HAP-1 (cell line): ENCODE data around the gene C10orf53.

Experiments used
- DNase-seq, 2 experiments: peaks; one replicate each; pipeline ENCODE4 v3.0.0-alpha.2; 2016 to 2020; ENCODE audit warnings: low spot score in 2 of 2
- H3K27me3 ChIP-seq: fragments of 250-450 bp; sonication (Bioruptor Pico); 2 replicates; pipeline ENCODE4 v1.5.1; 2020; ENCODE audit warnings: low read depth, mild to moderate bottlenecking, moderate library complexity
- H3K36me3 ChIP-seq: fragments of 250-450 bp; sonication (Bioruptor Pico); replicated peaks from 2 replicates; pipeline ENCODE4 v1.5.1; 2020; ENCODE audit warnings: mild to moderate bottlenecking
- H3K4me1 ChIP-seq: fragments of 250-450 bp; sonication (Bioruptor Pico); 2 replicates; pipeline ENCODE4 v1.5.1; 2020; ENCODE audit warnings: mild to moderate bottlenecking
- H3K4me3 ChIP-seq: fragments of 250-450 bp; sonication (Bioruptor Pico); 2 replicates; pipeline ENCODE4 v1.5.1; 2020; ENCODE audit warnings: mild to moderate bottlenecking, moderate library complexity
- H3K9me3 ChIP-seq: fragments of 250-450 bp; sonication (Bioruptor Pico); 2 replicates; pipeline ENCODE4 v1.5.1; 2020; ENCODE audit warnings: mild to moderate bottlenecking, moderate library complexity
- in situ Hi-C: fragments of 300-500 bp; cut with MboI; formaldehyde crosslinking; loops from 3 replicates; pipeline ENCODE4 v1.14.3; 2020; ENCODE audit warnings: low sequenced_read_pairs, inconsistent platforms, mixed read lengths

Gene C10orf53

DNA sequence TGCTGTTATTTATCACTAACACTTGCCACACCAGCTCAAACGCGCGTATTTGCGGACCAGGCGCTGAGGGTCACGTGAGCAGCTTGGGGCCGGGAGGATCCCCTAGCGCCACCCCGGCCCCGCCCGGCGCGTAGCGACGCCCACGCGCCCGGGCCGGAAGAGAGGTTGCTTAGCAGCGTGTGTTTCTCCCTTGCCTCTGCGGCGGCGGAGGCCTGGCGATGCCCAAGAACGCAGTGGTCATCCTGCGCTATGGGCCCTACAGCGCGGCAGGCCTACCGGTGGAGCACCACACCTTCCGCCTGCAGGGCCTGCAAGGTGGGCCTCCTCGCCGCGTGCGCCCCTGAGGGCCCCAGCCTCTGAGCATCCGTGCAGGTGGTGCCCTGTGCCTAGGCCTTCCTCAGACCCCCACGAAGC, at the start of gene C10orf53:
Gene C10orf53, plus strand, starts transcription at position 172 of the 414 bp plus-strand sequence. Its CDS starts 47 bp downstream, at position 219.
- Histone ChIP-seq H3K4me3 (no peak within 1 kb of the TSS), H3K4me1 (peaks cover 4% of the 10 kb centered on the region; the same call in 1 of the 2 replicates), H3K36me3 (no peaks in the 10 kb centered on the region), H3K9me3 (peaks cover 3% of the 10 kb centered on the region; the same call in 1 of the 2 replicates), H3K27me3 (peaks cover 12% of the 10 kb centered on the region; the same call in 1 of the 2 replicates)
- DNase-seq: peak; percentile 49 to 74
- in situ Hi-C loops: no loop called here

DNA sequence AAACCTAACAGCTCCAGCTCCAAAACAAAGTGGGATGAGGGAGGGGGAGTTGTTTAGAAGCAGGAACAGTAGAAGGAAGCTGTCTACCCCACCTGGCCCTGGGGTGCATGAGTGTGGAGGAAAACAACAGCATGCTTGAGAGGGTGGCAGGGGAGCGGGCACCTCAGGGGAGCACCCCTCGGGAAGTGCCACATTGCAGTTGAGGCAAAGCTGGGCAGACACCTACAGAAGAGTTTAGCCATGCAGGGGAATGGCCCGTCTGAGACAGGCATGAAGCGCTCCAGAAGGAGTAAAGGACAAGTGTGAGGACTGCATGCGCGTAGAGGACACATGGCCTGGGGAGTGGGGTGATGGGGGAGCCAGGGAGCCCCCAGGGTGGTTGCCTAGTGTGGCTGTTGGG, 47.5 kb upstream of the C10orf53 start:
- no peaks in the 10 kb centered on the region for H3K27me3 ChIP-seq

GRCh38 chr10:49632406-49633317, 46.8 kb upstream of the C10orf53 start:
- in situ Hi-C loops: no loop called here
- Histone ChIP-seq H3K9me3 (no peaks in the 10 kb centered on the region), H3K27me3 (peaks cover 3% of the 10 kb centered on the region; the same call in 1 of the 2 replicates), H3K4me1 (no peaks in the 10 kb centered on the region), H3K4me3 (no peak overlapping the region), H3K36me3 (no peaks in the 10 kb centered on the region)
- no peak for DNase-seq

More for the DNA sequence above, 47.5 kb upstream of the C10orf53 start:
- in situ Hi-C loops: no loop called here
- Histone ChIP-seq H3K36me3 (no peaks in the 10 kb centered on the region), H3K9me3 (no peaks in the 10 kb centered on the region), H3K4me1 (no peaks in the 10 kb centered on the region), H3K4me3 (no peak overlapping the region)
- no peak for DNase-seq

DNA sequence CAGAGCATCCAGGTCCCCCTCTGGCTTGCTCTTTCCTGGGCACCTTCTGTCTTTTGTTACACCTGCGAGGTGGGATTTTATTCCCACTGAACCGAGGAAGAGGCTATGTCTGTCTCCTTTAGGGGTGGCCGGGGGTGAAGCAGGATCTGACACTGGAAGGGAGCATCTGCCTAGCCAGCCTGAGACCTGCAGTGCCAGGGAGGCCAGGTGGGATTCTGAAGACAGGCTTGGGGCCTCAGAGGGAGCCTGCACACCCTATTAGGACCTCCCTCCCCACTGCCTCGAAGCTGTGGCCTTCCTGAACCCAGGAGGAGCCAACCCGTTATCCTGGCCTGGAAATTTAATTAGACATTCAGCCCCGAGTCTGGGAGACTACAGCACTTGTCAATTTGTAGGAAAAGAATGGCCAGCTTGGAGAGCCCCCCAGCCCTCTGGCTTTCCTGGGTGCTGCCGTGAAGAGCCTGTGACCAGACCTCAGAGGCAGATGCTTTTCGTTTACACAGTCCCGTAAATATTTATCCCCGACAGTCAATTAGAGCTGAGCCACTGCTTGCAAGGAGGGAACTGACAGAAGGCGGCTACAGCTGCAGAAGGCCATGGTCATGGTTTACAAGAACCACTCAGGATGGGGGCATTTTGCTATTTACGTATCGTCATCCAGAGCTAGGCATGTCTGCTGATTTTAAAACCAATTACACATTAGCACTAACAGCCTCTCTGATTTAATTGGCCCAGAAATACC, 46.0 kb upstream of the C10orf53 start:
- Histone ChIP-seq H3K4me1 (no peaks in the 10 kb centered on the region), H3K27me3 (peaks cover 9% of the 10 kb centered on the region; the same call in 1 of the 2 replicates), H3K36me3 (no peaks in the 10 kb centered on the region), H3K9me3 (no peaks in the 10 kb centered on the region), H3K4me3 (no peak overlapping the region)
- in situ Hi-C loops: no loop called here
- no peak for DNase-seq

- DNase-seq: no peak
- no peaks in the 10 kb centered on the region for H3K36me3 ChIP-seq
- in situ Hi-C loops: no loop called here
- H3K27me3 ChIP-seq: peaks cover 9% of the 10 kb centered on the region; the same call in 1 of the 2 replicates
- H3K4me3 ChIP-seq: no peak overlapping the region
- H3K9me3 ChIP-seq: no peaks in the 10 kb centered on the region
- no peaks in the 10 kb centered on the region for H3K4me1 ChIP-seq
Measured at GRCh38 chr10:49634069-49634660, 45.3 kb upstream of the C10orf53 start.

DNA sequence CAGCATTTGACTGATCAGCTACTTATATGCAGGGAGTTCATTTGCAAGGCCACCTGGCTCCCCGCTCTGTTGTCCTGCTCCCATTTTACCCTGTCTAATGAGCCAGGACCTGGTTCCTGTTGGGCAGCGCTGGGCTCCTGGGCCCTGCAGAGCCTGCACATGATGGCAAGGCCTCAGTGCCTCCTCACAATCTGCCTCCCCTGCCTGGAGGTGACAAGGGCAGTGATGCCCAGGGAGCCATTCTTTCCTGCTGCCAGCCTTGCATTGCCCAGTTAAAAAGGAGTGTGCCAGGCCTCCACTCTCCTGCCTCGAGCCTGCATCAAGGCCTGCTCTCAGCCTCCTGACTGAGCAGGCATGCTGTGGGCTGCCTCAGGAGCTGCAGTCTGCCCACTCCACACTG, 37.1 kb upstream of the C10orf53 start:
- DNase-seq: no peak
- no peak overlapping the region for H3K4me3 ChIP-seq
- H3K36me3 ChIP-seq: no peaks in the 10 kb centered on the region
- H3K4me1 ChIP-seq: no peaks in the 10 kb centered on the region
- H3K27me3 ChIP-seq: peaks cover 9% of the 10 kb centered on the region; the same call in 1 of the 2 replicates
- in situ Hi-C loops: no loop called here
- H3K9me3 ChIP-seq: no peaks in the 10 kb centered on the region

DNA sequence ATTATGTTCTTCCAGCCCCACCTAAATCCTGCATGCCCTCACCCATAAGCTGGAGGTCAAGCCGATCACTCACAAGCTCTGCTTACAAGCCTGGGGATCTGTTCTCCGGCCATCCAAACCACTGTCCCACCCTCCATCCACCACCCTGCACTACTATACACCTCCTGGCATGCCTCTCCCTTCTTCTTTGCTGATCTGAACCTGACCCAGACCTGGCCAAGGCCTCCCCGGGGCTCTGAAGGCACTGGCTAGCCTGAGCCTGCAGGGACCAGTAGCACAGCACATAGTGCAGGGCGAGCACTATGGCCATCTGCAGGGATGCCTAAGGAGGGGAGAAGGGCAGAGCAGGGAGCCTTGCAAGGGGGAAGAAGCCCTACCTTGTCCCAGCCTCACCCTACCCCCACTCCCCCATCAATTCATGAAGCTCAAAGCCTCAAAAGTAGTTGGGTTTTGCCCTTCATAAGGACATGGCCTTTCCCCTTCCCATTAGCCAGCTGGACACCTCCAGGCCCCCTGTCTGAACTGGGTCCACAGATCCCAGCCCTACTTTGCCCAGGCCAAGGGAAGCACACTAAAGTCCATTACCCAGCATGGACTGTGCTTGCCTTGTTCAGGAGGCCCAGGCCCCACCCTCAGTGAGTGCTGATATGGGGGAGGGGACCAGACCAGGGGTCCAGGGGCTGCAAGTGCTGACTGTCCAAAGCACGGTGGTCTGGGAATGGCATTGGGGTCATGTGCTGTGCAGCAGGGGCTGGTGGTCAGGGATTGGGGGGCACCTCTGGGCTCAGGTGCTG, 36.0 kb upstream of the C10orf53 start:
- no peak for DNase-seq
- Histone ChIP-seq H3K36me3 (no peaks in the 10 kb centered on the region), H3K4me1 (no peaks in the 10 kb centered on the region), H3K9me3 (no peaks in the 10 kb centered on the region), H3K27me3 (no peaks in the 10 kb centered on the region; the same call in 1 of the 2 replicates), H3K4me3 (no peak overlapping the region)
- in situ Hi-C loops: no loop called here

DNA sequence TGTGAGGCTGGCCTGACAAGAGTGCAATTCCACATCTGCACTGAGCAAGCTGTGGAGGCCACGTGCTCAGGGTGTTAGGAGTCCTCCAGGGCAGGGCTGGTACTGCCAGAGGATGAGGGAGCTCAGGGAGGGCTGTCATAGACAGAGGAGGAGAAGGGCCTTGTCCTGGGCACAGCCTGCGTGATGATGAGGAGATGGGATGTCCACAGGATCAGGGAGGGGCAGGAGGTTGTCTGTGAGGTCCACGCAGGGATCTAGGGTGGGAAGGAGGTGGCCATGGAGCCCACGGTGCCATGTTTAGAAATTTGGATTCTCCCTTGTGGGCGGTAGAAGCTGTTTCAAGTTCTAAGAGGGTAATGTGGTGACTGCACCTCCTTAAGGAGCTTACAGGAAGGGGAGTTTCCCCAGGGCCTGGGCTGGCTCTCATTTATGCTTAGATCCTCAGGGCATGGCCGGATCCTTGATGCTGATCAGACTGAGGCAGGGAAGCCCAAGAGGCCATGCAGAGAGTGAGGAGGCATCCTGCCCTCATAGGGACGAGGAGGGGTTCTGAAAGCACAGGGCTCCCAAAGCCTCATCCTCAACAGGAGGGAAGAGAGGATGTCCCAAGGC, 35.3 kb upstream of the C10orf53 start:
- in situ Hi-C loops: no loop called here
- no peaks in the 10 kb centered on the region for H3K9me3 ChIP-seq
- H3K4me3 ChIP-seq: no peak overlapping the region
- no peaks in the 10 kb centered on the region; the same call in 1 of the 2 replicates for H3K27me3 ChIP-seq
- DNase-seq: no peak
- no peaks in the 10 kb centered on the region for H3K4me1 ChIP-seq
- H3K36me3 ChIP-seq: no peaks in the 10 kb centered on the region

DNA sequence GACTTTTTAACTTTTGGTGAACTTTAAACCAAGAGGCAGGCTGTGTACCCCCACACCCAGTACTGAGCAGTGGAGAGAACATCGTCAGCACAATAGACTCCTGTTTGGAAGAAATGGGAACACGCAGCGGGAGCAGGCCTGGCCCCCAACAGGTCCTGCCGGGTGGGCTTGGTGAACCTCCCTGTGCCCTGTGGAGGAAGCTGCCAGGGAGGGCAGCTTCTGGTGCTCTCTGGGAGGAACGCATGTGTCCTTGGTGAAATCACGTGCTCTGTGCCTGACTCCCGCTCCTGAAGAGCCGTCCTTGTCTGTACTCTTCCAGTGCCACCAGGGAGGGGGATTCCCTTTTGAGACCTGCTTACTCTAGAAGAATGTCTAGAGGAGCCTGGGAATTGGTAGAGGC, 34.0 kb upstream of the C10orf53 start:
- H3K4me3 ChIP-seq: no peak overlapping the region
- DNase-seq: no peak
- no peaks in the 10 kb centered on the region for H3K4me1 ChIP-seq
- no peaks in the 10 kb centered on the region for H3K9me3 ChIP-seq
- H3K36me3 ChIP-seq: no peaks in the 10 kb centered on the region
- in situ Hi-C loops: no loop called here
- H3K27me3 ChIP-seq: no peaks in the 10 kb centered on the region

DNA sequence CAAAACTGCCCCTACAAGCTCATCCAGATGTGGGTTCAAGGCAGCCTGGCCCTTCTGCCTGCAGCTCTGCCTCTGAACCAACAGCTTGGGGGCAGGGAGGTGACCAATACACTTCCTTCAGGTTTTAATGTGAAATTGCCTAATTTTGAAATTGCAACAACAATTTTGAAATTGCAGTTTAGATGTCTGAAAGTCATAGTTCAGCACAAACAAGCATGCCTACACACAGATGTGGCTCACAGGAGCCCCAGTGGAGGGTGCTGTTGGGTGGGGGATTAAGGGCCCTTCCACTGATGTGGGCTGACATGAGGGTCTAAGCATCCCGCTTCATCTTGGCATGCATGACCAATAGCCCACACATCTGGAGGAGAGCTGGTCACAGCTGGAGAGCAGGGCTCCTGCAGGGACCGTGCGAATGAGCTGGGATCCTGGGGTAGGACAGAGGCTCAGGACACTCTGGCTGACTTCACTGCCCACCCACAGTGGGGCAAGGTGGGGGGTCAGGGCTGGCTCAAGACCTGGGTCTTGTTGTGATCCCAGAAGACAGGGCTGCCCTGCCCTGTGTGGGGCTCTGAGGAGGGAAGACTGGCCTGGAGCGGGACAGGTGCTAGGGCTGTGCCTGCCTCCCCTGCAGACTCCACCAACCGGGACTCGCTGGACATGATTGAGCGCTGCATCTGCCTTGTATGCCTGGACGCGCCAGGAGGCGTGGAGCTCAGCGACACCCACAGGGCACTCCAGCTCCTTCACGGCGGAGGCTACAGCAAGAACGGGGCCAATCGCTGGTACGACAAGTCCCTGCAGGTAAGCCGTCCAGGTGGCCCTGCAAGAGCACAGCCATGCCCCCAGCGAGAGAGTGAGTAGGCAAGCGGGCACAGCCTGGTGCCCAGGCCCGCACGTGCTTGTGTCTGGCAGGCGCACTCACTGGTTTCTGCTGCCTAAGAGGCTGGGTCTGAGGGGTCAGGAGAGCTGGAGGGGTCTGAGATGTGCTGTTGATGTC, 33.3 kb upstream of the C10orf53 start:
- Histone ChIP-seq H3K36me3 (no peaks in the 10 kb centered on the region), H3K9me3 (no peaks in the 10 kb centered on the region), H3K27me3 (no peaks in the 10 kb centered on the region), H3K4me1 (no peaks in the 10 kb centered on the region), H3K4me3 (no peak overlapping the region)
- no peak for DNase-seq
- in situ Hi-C loops: no loop called here

- Histone ChIP-seq H3K4me1 (no peaks in the 10 kb centered on the region), H3K4me3 (no peak overlapping the region), H3K9me3 (no peaks in the 10 kb centered on the region), H3K36me3 (no peaks in the 10 kb centered on the region), H3K27me3 (no peaks in the 10 kb centered on the region)
- no peak for DNase-seq
- in situ Hi-C loops: no loop called here
Measured at GRCh38 chr10:49647554-49647953, 31.9 kb upstream of the C10orf53 start.
